Right ventricle myocardium superior (tissue), 1 donor: ENCODE results near the gene TRAPPC6A. TPM values are rescaled to one million over a fixed set of nuclear protein-coding genes. Genes with fewer than 3 reads are reported as not detected.
"Not testable (repeated sequence)": the region's sequence is repeated elsewhere in the genome, so short reads cannot be mapped to it uniquely, and the experiment has no call there.

ENCODE experiments used
- ATAC-seq: fragments of 200-7000 bp; cut with Tn5 transposase; one replicate; pipeline ENCODE4 v1.9.1; 2020; ENCODE audit warnings: mild to moderate bottlenecking; ENCODE audit not compliant: poor library complexity
- DNase-seq: peaks from one replicate; pipeline ENCODE4 v3.0.0-alpha.2; 2020
- intact Hi-C: fragments of 100-400 bp; cut with DNase I; formaldehyde crosslinking; loops from one replicate; pipeline ENCODE4 v1.11.2; 2022
- total RNA-seq: library from RNA; stranded (reverse); fragmentation: NEBNext Ultra II Directional; extraction: Animal tissue kit (Norgen Biotek cat#: 25700); gene quantifications from one replicate; pipeline ENCODE4 v1.2.1, GENCODE V29; 2021
- donor health status: DM: no; HTN: yes; CAD: no; lungs with severe emphysema.

The TRAPPC6A gene
- total RNA-seq, 1 donor from 2014 or later: 15.0 TPM

DNA sequence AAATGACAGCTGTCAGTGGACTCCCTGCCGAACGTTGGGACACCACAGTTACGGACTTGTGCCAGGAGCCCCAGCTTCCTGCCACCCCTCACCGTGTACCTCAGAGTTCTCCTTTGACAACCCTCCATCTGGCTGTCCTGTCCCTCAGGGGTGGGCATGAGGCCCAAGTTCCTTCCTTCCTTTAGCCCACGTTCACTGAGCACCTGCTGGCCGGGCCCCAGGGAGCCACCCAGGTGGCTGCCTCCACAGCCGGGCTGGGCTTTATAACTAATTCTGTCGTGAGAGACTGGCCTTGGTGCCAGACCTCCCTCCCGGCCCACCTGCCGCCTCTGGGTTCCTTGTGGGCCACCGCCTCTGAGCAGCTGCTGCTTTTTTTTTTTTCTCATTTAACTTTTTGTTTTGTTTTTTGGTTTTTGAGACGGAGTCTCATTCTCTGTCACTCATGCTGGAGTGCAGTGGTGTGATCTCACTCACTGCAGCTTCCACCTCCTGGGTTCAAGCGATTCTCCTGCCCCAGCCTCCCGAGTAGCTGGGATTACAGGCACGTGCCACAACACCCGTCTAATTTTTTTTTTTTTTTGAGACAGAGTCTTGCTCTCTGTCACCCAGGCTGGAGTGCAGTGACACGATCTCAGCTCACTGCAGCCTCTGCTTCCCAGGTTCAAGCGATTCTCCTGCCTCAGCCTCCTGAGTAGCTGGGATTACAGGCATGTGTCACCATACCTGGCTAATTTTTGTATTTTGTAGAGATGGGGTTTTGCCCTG lies 59.3 kb downstream of the TRAPPC6A start:
- intact Hi-C loops, DNase-seq, ATAC-seq: not testable (repeated sequence)

DNA sequence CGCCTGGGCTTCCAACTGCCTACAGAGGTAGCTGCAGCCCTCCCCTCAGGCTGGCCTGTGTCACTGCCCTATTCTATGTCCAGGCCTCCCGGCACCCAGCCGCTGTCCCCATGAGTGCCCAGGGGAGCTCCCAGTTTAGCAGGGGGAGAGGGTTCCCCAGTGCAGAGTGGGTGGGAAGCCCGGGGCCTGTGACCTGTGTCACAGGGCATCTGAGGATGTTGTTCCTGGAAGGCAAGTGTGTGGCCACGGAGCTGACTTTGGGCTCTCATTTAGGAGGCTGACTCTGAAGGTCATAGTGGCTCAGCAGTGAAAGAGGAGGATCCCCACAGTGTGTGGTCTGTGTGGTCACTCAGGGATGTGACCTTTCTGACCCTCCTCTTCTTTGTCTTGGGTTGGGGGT lies 59.9 kb downstream of the TRAPPC6A start:
- DNase-seq (no peak), ATAC-seq (no peak)
- intact Hi-C loops: no loop called here

DNA sequence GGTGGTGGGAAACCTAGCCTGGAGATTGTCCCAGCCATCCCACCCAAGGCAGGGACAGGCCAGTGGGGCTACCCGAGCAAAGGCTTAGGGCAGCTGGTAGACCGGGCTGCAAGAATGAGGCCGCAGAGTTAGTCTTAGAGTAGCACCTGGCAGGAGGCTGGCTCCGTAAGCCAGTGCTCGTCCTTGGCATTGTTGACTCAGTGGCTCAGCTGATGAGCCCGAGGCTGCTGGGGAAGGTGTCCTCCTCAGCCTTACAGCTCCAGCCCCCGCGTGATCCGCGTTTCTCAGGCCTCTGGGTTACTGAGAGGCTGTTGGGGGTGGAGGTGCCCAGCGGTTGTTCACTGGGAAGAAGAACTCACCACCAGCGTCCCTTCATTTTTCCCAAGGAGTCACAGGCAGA lies 60.4 kb downstream of the TRAPPC6A start:
- intact Hi-C loops: no loop called here
- ATAC-seq (no peak), DNase-seq (no peak)

- ATAC-seq (no peak), DNase-seq (no peak)
- intact Hi-C loops: no loop called here
These were observed 60.9 kb downstream of the TRAPPC6A start for GRCh38 chr19:45117167-45117594.

DNA sequence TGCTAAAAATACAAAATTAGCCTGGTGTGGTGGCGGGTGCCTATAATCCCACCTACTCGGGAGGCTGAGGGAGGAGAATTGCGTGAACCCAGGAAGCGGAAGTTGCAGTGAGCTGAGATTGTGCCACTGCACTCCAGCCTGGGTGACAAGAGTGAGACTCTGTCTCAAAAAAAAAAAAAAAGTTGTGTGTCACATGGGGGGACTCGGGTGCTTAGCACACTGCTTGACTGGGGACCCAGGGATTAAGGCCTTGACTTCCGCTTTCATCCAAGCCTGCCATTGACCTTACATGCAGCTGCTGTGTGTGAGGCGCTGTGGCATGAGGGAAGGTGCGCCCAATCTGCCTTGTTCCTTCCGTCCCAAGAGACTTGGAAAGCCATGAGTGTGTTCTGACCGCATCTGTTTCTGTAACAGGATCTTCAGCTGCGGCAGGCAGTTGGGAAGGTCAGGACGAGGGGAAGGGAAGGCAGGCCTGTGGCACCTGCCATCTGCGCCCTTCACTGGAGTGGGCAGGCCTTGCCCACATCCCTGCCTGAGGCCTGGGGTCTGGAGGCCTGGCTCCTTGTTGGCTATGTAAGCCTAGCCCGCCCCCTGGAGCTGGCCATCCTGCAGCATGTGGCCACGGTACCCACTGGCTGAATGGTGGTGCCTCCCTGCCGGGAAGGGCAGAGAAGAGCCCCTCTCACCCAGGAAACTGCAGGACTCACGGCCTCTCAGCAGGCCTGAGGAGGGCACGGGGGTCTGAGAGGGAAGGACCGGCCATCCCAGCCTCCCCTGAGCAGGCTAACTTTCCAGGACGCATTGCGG lies 62.0 kb downstream of the TRAPPC6A start:
- ATAC-seq (no peak), DNase-seq (no peak)

GRCh38 chr19:45114116-45114515 lies 63.9 kb downstream of the TRAPPC6A start:
- ATAC-seq (no peak), DNase-seq (no peak)
- intact Hi-C loops: no loop called here

More for the DNA sequence above, 62.0 kb downstream of the TRAPPC6A start:
- intact Hi-C loops: no loop called here

- intact Hi-C loops: no loop called here
- ATAC-seq: no peak
These were observed 64.4 kb downstream of the TRAPPC6A start for GRCh38 chr19:45113628-45114027.

More at GRCh38 chr19:45113628-45114027, 64.4 kb downstream of the TRAPPC6A start:
- no peak for DNase-seq

Other genes with a start within 250 kb of the TRAPPC6A start
- gene APOC4, start 236.0 kb downstream of the TRAPPC6A start, total RNA-seq: not detected
- not detected for gene APOC2, start 232.2 kb downstream of the TRAPPC6A start, total RNA-seq
- gene CLPTM1, start 222.9 kb downstream of the TRAPPC6A start, total RNA-seq: 89.7 TPM
- gene RELB, start 176.8 kb downstream of the TRAPPC6A start, total RNA-seq: 2.9 TPM
- 31.7 TPM for gene CLASRP, start 139.2 kb downstream of the TRAPPC6A start, total RNA-seq
- 0.32 TPM for gene ZNF296, start 101.8 kb downstream of the TRAPPC6A start, total RNA-seq
- 14.7 TPM for gene GEMIN7, start 99.0 kb downstream of the TRAPPC6A start, total RNA-seq
- 13.7 TPM for gene PPP1R37, start 85.1 kb downstream of the TRAPPC6A start, total RNA-seq
- gene NKPD1, start 17.3 kb downstream of the TRAPPC6A start, total RNA-seq: not detected
- gene BLOC1S3, start 547 bp upstream of the TRAPPC6A start, total RNA-seq: 3.6 TPM
- 1.3 TPM for gene EXOC3L2, start 67.2 kb upstream of the TRAPPC6A start, total RNA-seq
- 19.7 TPM for gene MARK4, start 73.0 kb upstream of the TRAPPC6A start, total RNA-seq
- gene CKM, start 144.6 kb upstream of the TRAPPC6A start, total RNA-seq: 6,434 TPM
- not detected for gene KLC3, start 162.5 kb upstream of the TRAPPC6A start, total RNA-seq
- gene ERCC2, start 192.3 kb upstream of the TRAPPC6A start, total RNA-seq: 11.2 TPM
- gene PPP1R13L, start 226.8 kb upstream of the TRAPPC6A start, total RNA-seq: 207 TPM
- 7.7 TPM for gene POLR1G, start 228.4 kb upstream of the TRAPPC6A start, total RNA-seq
- 163 TPM for gene ERCC1, start 245.7 kb upstream of the TRAPPC6A start, total RNA-seq